Endothelial cell of umbilical vein (primary cell): ENCODE results near the gene SQOR.

Experiments used
- EZH2 ChIP-seq: IDR thresholded peaks from 2 replicates; pipeline ENCODE4 v1.6.1; 2012; ENCODE audit warnings: borderline replicate concordance, low read depth, mild to moderate bottlenecking, moderate library complexity, low read length, inconsistent platforms; ENCODE audit not compliant: severe bottlenecking
- FOS ChIP-seq: IDR thresholded peaks from 2 replicates; pipeline ENCODE4 v1.6.1; 2011; ENCODE audit warnings: mild to moderate bottlenecking, low read length, moderate library complexity, borderline replicate concordance; ENCODE audit not compliant: insufficient read depth
- POLR2A ChIP-seq: IDR thresholded peaks from 2 replicates; pipeline ENCODE4 v1.6.1; 2012; ENCODE audit warnings: low read depth, mild to moderate bottlenecking, control low read depth, low read length
- POLR2AphosphoS5 ChIP-seq: IDR thresholded peaks from 2 replicates; pipeline ENCODE4 v1.6.1; 2012; ENCODE audit warnings: low read depth, mild to moderate bottlenecking, control low read depth, low read length, moderate library complexity; ENCODE audit not compliant: insufficient read depth
- TF ChIP-seq, protein P1 (sequence below), 2 donors: IDR thresholded peaks; 1 replicate in 1 of 2; 2 replicates in 1 of 2; pipeline ENCODE4 v1.5.1; 2011; ENCODE audit warnings: low read length in 2 of 2, mild to moderate bottlenecking in 2 of 2, moderate library complexity in 2 of 2, control low read depth in 1 of 2, inconsistent platforms in 1 of 2, low read depth in 1 of 2; ENCODE audit not compliant: insufficient read depth in 1 of 2; ENCODE audit errors: extremely low read depth in 1 of 2

GRCh38 chr15:45720183-45720582, 85.4 kb downstream of the SQOR start:
- TF ChIP-seq POLR2A (no peak), FOS (no peak), EZH2 (no peak), POLR2AphosphoS5 (no peak)
- TF ChIP-seq, protein P1, sequence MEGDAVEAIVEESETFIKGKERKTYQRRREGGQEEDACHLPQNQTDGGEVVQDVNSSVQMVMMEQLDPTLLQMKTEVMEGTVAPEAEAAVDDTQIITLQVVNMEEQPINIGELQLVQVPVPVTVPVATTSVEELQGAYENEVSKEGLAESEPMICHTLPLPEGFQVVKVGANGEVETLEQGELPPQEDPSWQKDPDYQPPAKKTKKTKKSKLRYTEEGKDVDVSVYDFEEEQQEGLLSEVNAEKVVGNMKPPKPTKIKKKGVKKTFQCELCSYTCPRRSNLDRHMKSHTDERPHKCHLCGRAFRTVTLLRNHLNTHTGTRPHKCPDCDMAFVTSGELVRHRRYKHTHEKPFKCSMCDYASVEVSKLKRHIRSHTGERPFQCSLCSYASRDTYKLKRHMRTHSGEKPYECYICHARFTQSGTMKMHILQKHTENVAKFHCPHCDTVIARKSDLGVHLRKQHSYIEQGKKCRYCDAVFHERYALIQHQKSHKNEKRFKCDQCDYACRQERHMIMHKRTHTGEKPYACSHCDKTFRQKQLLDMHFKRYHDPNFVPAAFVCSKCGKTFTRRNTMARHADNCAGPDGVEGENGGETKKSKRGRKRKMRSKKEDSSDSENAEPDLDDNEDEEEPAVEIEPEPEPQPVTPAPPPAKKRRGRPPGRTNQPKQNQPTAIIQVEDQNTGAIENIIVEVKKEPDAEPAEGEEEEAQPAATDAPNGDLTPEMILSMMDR (IDR thresholded peaks at IDR 0.05; ENCODE audit: extremely low read depth in 1 of 2, insufficient read depth in 1 of 2, low read depth in 1 of 2, low read length in 2 of 2) = no peak
